HG02852 (cell line): ENCODE results near the gene AMN.

Experiments
- ATAC-seq: cut with Tn5 transposase; IDR thresholded peaks from one replicate; pipeline ENCODE4 v1.9.1; 2021; ENCODE audit warnings: mild to moderate bottlenecking, moderate library complexity; ENCODE audit not compliant: unreplicated experiment

The AMN gene

DNA sequence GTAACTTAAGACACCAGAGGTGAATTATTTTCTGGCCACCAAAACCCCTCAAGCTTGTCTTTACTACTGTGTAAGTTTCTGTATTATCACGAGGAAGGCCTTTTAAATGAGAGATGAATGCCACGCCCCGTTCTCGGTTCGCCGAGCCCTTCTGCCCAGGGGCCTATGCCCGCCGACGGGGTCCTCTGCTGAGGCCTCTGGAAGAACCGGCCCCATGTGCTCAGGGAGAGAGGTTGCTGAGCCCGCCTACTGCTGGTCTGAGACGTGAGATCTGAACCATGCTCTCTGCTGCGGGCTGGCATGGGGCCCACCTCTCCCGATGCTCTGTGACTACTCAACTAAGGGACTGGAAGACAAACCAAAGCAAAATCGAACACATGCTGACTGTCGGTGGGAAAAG, 21.0 kb downstream of the AMN start:
- ATAC-seq, result no peak

DNA sequence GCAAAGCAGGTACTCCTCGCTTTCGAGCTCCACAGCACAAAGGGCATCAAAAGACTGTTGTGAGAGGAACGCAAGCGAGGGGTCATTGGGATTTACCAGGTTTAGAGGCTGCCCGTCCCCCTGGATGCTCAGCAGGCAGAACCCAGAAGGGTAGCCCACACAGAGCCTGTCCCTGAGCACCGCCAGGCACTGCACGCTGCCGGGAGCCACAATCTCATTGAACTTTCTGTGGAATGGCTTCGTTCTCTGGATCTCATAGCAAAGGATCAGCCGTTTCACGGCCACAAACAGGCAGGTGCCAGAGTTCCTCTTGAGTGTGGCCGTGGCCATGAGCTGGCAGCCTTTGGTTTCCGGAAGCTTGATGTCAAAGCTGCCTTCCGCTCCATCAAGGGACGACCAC, 21.5 kb downstream of the AMN start:
- no peak for ATAC-seq

- ATAC-seq, result no peak
Observed at GRCh38 chr14:102944448-102945330, 22.2 kb downstream of the AMN start.

GRCh38 chr14:102945346-102946130, 23.1 kb downstream of the AMN start:
- ATAC-seq, result no peak

- ATAC-seq, result no peak
Observed at GRCh38 chr14:102947321-102948103, 25.0 kb downstream of the AMN start.

GRCh38 chr14:102948698-102949061, 26.2 kb downstream of the AMN start:
- no peak for ATAC-seq

- ATAC-seq, result no peak
Observed at GRCh38 chr14:102949062-102949800, 26.8 kb downstream of the AMN start.

GRCh38 chr14:102949801-102950451, 27.5 kb downstream of the AMN start:
- ATAC-seq, result no peak

- ATAC-seq, result no peak
Observed at GRCh38 chr14:102951034-102951433, 28.6 kb downstream of the AMN start.

DNA sequence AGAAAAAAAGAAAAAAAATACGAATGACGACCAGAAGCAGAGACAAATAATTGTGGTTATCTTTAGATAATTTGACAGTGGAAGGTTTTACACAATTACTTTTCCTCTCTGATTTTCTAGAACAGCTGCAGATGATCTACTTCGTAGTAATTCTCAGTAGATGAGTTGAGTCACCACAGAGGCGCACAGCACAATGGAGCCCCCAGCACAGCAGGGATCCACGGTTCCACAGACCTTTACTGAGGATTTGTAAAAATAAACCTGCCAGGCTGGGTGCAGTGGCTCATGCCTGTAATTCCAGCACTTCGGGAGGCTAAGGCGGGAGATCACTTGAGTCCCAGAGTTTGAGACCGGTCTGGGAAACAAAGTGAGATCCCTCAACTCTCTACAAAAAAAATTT, 29.3 kb downstream of the AMN start:
- ATAC-seq, result no peak

GRCh38 chr14:102952276-102952675, 29.8 kb downstream of the AMN start:
- ATAC-seq, result no peak

DNA sequence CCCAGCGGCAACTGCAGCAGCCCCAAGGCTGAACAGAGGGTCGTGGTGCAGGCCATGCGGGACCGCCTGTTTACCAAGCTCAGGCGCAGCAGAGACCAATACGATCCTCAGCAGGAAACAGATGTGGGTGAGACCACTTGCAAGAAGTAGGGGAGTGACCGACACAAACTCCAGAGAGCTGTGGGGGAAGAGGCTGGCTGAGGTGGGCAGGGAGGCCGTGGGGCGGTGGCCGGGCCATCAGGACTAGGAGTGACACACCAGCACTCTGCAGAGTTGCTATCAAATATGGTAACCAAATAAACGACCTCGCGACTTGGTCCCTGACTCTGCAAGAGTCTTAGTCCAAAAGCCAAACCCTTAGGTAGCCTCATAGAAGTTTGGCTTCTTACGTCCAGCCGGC, 30.6 kb downstream of the AMN start:
- ATAC-seq, result no peak

DNA sequence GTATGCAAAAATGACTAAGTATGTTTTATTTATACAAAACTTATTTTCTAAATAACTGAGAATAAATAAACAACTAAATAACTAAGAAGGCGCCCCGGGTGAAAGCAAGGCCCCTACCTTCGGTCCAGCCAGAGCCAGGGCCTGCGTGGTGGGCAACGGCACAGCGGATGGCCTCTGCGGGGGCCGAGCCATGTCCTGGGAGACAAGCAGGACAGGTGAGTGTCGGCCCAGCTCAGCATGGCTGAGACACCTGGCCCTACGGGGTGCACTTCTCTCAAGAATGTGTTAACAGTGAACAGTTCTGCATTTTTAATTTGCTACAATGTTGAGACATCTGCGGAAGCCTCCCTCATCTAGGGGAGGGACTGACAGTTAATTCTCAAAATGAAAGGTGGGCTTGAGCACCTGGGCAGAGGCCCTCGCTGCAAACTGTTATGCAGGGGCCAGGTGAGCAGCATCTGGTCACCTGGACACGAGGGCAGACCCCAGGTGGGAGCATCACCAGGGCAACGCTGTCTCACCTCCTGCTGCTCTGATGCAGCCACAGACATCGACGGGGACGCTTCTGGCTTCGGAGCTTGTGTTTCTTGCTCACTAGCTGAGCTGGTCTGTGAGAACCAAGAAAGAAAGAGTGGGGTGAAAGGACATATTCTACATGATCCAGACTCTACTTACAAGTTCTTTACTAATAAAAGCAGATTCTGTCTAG, 31.8 kb downstream of the AMN start:
- no peak for ATAC-seq

DNA sequence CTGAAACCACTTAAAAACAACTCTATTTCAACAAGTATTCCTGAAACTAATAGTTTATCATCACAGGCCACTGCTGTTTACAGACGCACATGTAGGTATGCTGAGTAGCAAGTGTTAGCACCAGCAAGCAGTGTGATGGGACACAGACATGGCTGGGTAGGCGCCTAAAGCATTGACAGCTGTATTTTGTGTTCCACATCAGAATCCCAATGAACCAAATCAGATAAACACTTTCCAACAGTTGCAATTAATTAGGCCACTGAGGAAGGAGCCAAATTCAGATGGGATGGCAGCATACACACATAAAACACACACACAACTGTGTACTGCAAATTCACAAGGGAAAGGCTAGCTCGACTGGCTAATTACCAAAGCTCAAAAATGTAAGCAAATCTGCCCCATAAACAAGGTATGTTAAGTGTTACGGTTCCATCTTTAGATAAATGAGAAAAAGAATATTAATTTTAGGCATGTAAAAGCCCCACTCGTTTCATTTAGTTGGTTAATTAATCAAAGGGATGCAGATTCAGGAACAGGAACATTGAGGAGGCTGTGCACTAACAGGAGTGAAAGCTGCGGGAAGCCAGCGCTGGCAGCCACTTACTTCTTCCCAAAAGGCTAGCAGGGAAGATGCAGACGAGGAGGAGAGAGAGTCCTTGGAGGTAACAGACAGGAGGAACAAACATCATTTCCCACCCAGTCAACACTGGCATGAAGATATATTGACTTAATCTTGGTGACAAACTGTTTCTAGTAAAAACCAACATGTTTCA, 33.4 kb downstream of the AMN start:
- no peak for ATAC-seq

- ATAC-seq, result no peak
Observed at GRCh38 chr14:102957222-102957621, 34.8 kb downstream of the AMN start.

DNA sequence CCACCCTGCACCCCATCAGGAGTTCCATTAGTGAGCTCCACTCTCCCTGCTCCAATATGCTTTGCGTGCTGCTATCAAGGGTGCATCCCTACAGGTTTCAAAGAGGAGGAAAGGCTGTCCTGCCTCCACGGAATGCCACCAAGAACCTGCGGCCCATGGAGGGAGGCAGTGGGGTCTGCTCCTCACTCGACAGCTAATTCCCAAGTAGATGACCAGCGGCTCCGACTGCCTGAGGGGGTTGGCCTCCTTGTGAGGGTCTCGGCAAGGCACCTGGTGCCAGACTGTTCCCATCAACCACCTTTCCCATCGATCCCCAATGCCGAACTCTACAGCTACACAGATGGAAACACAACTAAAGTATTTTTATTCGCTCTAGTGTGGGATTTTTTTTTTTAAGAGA, 36.0 kb downstream of the AMN start:
- no peak for ATAC-seq

DNA sequence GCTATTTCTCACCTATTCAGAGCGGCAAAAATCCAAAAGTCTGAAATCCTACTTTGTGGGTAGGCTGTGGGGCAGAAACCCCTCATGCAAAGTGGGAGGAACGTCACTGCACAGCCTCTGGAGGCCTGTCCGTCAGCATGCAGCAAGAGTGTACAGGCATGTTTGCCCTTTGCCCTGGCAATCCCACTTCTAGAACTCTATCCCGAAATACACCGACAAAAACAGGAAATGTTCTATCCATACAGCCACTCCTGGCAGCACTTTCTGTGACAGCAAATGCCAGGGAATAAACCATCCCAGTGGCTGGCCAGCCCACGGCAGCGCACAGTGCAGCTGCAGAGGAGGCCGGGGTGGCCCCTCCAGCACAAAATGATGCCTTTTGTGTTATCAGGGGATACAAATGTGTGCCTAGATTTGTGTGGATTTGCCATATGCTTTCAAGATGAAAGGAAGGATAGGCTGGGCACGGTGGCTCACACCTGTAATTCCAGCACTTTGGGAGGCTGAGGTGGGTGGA, 39.7 kb downstream of the AMN start:
- ATAC-seq, result no peak

DNA sequence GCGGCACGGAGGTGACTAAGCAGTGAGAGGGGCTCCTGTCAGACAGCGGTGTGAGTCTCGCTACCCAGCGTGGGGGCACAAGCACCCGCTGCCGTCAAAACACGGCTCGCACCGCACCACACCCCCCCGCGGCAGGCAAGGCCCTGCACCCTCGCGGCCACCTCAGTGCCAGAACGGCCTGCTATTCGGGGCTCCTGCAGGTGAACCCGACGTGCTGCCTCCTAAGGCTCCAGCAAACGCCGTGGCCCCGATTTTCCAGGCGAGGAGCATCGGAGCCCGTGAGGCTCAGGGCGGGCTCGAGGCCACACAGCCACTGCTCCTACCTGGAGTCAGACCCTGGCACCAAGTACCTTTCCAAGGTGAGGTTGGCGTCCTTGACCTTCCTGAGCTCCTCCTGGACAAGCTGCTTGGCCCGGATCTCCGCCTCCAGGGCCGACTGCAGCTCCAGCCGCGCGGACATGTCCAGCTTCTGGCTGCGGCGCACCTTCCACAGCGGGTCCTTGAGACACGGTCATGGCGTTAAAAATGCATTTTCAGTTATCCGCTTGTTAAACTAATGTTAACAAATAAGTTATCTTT, 41.8 kb downstream of the AMN start:
- no peak for ATAC-seq
